WTC11 (cell line): ENCODE data around the gene SUPT5H. TPM values are rescaled to one million over a fixed set of nuclear protein-coding genes. Genes with fewer than 3 reads are reported as not detected.

ENCODE experiments used
- ATAC-seq: fragments of 200-7000 bp; cut with Tn5 transposase; 2 replicates; pipeline ENCODE4 v1.10.0; 2021; ENCODE audit warnings: mild to moderate bottlenecking, moderate library complexity
- CTCF ChIA-PET: fragments of 300-600 bp; sonication (Branson Sonifier 250); formaldehyde crosslinking; loops from one replicate; lab custom pipeline; 2021; ENCODE audit warnings: antibody characterized with exemption; lab: Charles Lee
- POLR2A ChIA-PET: fragments of 350-600 bp; sonication (Branson Sonifier 250); formaldehyde crosslinking; loops from one replicate; lab custom pipeline; 2021; ENCODE audit warnings: antibody characterized with exemption; lab: Charles Lee
- DNase-seq: peaks from one replicate; pipeline ENCODE4 v3.0.0; 2021; ENCODE audit warnings: low spot score
- H3K27ac Mint-ChIP-seq: 2 replicates; pipeline ENCODE4 v1.8.0; 2021; ENCODE audit warnings: mixed read lengths
- H3K27me3 Mint-ChIP-seq: 2 replicates; pipeline ENCODE4 v1.8.0; 2021; ENCODE audit warnings: low read depth, mild to moderate bottlenecking, moderate library complexity, mixed read lengths
- H3K36me3 Mint-ChIP-seq: 2 replicates; pipeline ENCODE4 v1.8.0; 2021; ENCODE audit warnings: mixed read lengths
- H3K4me1 Mint-ChIP-seq: 2 replicates; pipeline ENCODE4 v1.8.0; 2022; ENCODE audit warnings: mixed read lengths
- H3K4me3 Mint-ChIP-seq: 2 replicates; pipeline ENCODE4 v1.8.0; 2021; ENCODE audit warnings: mild to moderate bottlenecking, moderate library complexity, mixed read lengths
- H3K9me3 Mint-ChIP-seq: 2 replicates; pipeline ENCODE4 v1.8.0; 2021; ENCODE audit warnings: mixed read lengths
- ARID4B ChIP-seq: sonication (generic); formaldehyde crosslinking; IDR thresholded peaks from 2 replicates; pipeline ENCODE4 v1.8.0; 2023; ENCODE audit warnings: missing genetic modification reagents, mild to moderate bottlenecking, borderline replicate concordance
- ERG ChIP-seq: fragments of 250-450 bp; sonication (Bioruptor Pico); IDR thresholded peaks from 2 replicates; pipeline ENCODE4 v1.8.0; 2021; ENCODE audit warnings: mild to moderate bottlenecking
- JAZF1 ChIP-seq: fragments of 250-450 bp; sonication (Bioruptor Pico); IDR thresholded peaks from 2 replicates; pipeline ENCODE4 v1.9.0; 2021; ENCODE audit warnings: moderate library complexity, mild to moderate bottlenecking, inconsistent platforms
- PRDM15 ChIP-seq: sonication (generic); formaldehyde crosslinking; IDR thresholded peaks from 2 replicates; pipeline ENCODE4 v1.8.0; 2022; ENCODE audit warnings: missing genetic modification reagents
- TCF7 ChIP-seq: sonication (generic); formaldehyde crosslinking; IDR thresholded peaks from 2 replicates; pipeline ENCODE4 v1.8.0; 2022; ENCODE audit warnings: mild to moderate bottlenecking, low read depth, missing genetic modification reagents, moderate library complexity
- ZNF219 ChIP-seq: sonication (generic); formaldehyde crosslinking; IDR thresholded peaks from 2 replicates; pipeline ENCODE4 v1.8.0; 2023; ENCODE audit warnings: missing genetic modification reagents, mild to moderate bottlenecking, borderline replicate concordance
- ZNF232 ChIP-seq: sonication (generic); formaldehyde crosslinking; IDR thresholded peaks from 2 replicates; pipeline ENCODE4 v1.8.0; 2022; ENCODE audit warnings: mild to moderate bottlenecking, missing genetic modification reagents
- ZNF416 ChIP-seq: fragments of 250-450 bp; sonication (Bioruptor Pico); IDR thresholded peaks from 2 replicates; pipeline ENCODE4 v1.9.0; 2021; ENCODE audit warnings: mild to moderate bottlenecking, inconsistent platforms
- ZNF425 ChIP-seq: fragments of 250-450 bp; sonication (Bioruptor Pico); conservative IDR thresholded peaks from 2 replicates; pipeline ENCODE4 v1.9.0; 2021; ENCODE audit warnings: mild to moderate bottlenecking
- ZNF532 ChIP-seq: fragments of 250-450 bp; sonication (Bioruptor Pico); IDR thresholded peaks from 2 replicates; pipeline ENCODE4 v1.9.0; 2021; ENCODE audit warnings: mild to moderate bottlenecking, borderline replicate concordance
- ZNF671 ChIP-seq: fragments of 250-450 bp; sonication (Bioruptor Pico); IDR thresholded peaks from 2 replicates; pipeline ENCODE4 v1.8.0; 2021; ENCODE audit warnings: mild to moderate bottlenecking
- total RNA-seq: library from RNA; stranded (reverse); gene quantifications from 3 replicates; pipeline ENCODE4 v1.2.3, GENCODE V29; 2021

The SUPT5H gene
- total RNA-seq, 1 experiment from 2014 or later = 135 TPM

- no peak for TF ChIP-seq ZNF219 (CRISPR knock-in tag)
- TF ChIP-seq ARID4B (CRISPR knock-in tag) = no peak
- TF ChIP-seq TCF7 (CRISPR knock-in tag) = no peak
- peak; percentile 51; the same call in 1 of the 2 replicates for TF ChIP-seq ZNF425
- TF ChIP-seq ZNF532 (CRISPR knock-in tag) = 0 out of 2 replicates have a peak, but pooled peaks have one; percentile 33
- peak; percentile 42 for TF ChIP-seq ZNF671 (CRISPR knock-in tag)
- no peak for TF ChIP-seq PRDM15 (CRISPR knock-in tag)
Observed at GRCh38 chr19:39430675-39431593, 14.4 kb upstream of the SUPT5H start (continued).

- Mint-ChIP-seq H3K27me3 (no peaks in the 10 kb centered on the region), H3K27ac (no peak overlapping the region; the same call in 1 of the 2 replicates), H3K9me3 (no peaks in the 10 kb centered on the region), H3K4me3 (no peak overlapping the region), H3K4me1 (peaks cover 57% of the 10 kb centered on the region), H3K36me3 (peaks cover 34% of the 10 kb centered on the region)
- DNase-seq (no peak), ATAC-seq (no peak)
- ChIA-PET POLR2A (interaction anchor here (1.0 to 1.3 kb wide), 2 partner anchors 30 to 31 kb away, joined by 3 read pairs; no protein-coding TSS in a partner anchor), CTCF (no interaction called here)
- peak; percentile 60; the same call in 1 of the 2 replicates for TF ChIP-seq ZNF532 (CRISPR knock-in tag)
- TF ChIP-seq ERG (CRISPR knock-in tag) = peak; percentile 76; the same call in 1 of the 2 replicates
- no peak for TF ChIP-seq JAZF1 (CRISPR knock-in tag)
- TF ChIP-seq ZNF416 (CRISPR knock-in tag) = 0 out of 2 replicates have a peak, but pooled peaks have one; percentile 17
- no peak for TF ChIP-seq ZNF232 (CRISPR knock-in tag)
Observed at GRCh38 chr19:39432677-39433025, 12.7 kb upstream of the SUPT5H start.
